Astrocyte (in vitro differentiated cells and primary cell): Measurements from ENCODE around the gene CRY2. TPM values are rescaled to one million over a fixed set of nuclear protein-coding genes. Genes with fewer than 3 reads are reported as not detected.

Experiments
- DNase-seq: peaks from one replicate; pipeline ENCODE4 v3.0.0-alpha.2; 2010; ENCODE audit warnings: low read depth
- FAIRE-seq: peaks from 2 replicates; lab custom pipeline; 2011; peaks lifted over from hg19 to GRCh38; lab: Jason Lieb, UNC
- H2AFZ ChIP-seq: 2 replicates; pipeline ENCODE4 v1.6.0; 2012; ENCODE audit warnings: low read depth, low read length, inconsistent platforms
- H3K27ac ChIP-seq: 2 replicates; pipeline ENCODE4 v1.5.1; 2011; ENCODE audit warnings: low read depth, low read length, inconsistent platforms
- H3K27me3 ChIP-seq: 2 replicates; pipeline ENCODE4 v1.6.0; 2011; ENCODE audit warnings: low read length, inconsistent platforms; ENCODE audit not compliant: insufficient read depth
- H3K36me3 ChIP-seq: 2 replicates; pipeline ENCODE4 v1.5.1; 2011; ENCODE audit warnings: low read length, inconsistent platforms; ENCODE audit not compliant: insufficient read depth
- H3K4me1 ChIP-seq: 2 replicates; pipeline ENCODE4 v1.5.1; 2011; ENCODE audit warnings: low read length, inconsistent platforms; ENCODE audit not compliant: insufficient read depth
- H3K4me2 ChIP-seq: 2 replicates; pipeline ENCODE4 v1.6.0; 2012; ENCODE audit warnings: low read length, inconsistent platforms
- H3K4me3 ChIP-seq: 2 replicates; pipeline ENCODE4 v1.5.1; 2011; ENCODE audit warnings: low read depth, mild to moderate bottlenecking, low read length, inconsistent platforms; ENCODE audit not compliant: insufficient read depth
- H3K79me2 ChIP-seq: 2 replicates; pipeline ENCODE4 v1.6.0; 2012; ENCODE audit warnings: mild to moderate bottlenecking, low read length, inconsistent platforms; ENCODE audit not compliant: insufficient read depth
- H3K9ac ChIP-seq: 2 replicates; pipeline ENCODE4 v1.6.0; 2012; ENCODE audit warnings: mild to moderate bottlenecking, low read length, inconsistent platforms
- H3K9me3 ChIP-seq: 2 replicates; pipeline ENCODE4 v1.5.1; 2012; ENCODE audit warnings: low read depth, mild to moderate bottlenecking, low read length, inconsistent platforms; ENCODE audit not compliant: insufficient read depth
- H4K20me1 ChIP-seq: 2 replicates; pipeline ENCODE4 v1.6.0; 2012; ENCODE audit warnings: low read length, inconsistent platforms; ENCODE audit not compliant: insufficient read depth
- H3K27ac Mint-ChIP-seq: one replicate; pipeline ENCODE4 v1.8.0; 2021; ENCODE audit warnings: mild to moderate bottlenecking, mixed read lengths; ENCODE audit not compliant: unreplicated experiment
- H3K27me3 Mint-ChIP-seq: one replicate; pipeline ENCODE4 v1.8.0; 2021; ENCODE audit warnings: low read depth, mixed read lengths; ENCODE audit not compliant: unreplicated experiment
- H3K36me3 Mint-ChIP-seq: one replicate; pipeline ENCODE4 v1.8.0; 2021; ENCODE audit warnings: low read depth, mixed read lengths; ENCODE audit not compliant: unreplicated experiment
- H3K4me1 Mint-ChIP-seq: one replicate; pipeline ENCODE4 v1.8.0; 2021; ENCODE audit warnings: low read depth, mixed read lengths; ENCODE audit not compliant: unreplicated experiment
- H3K4me3 Mint-ChIP-seq: one replicate; pipeline ENCODE4 v1.8.0; 2021; ENCODE audit warnings: mild to moderate bottlenecking, moderate library complexity, mixed read lengths; ENCODE audit not compliant: unreplicated experiment
- H3K9me3 Mint-ChIP-seq: one replicate; pipeline ENCODE4 v1.8.0; 2021; ENCODE audit warnings: mild to moderate bottlenecking, mixed read lengths; ENCODE audit not compliant: unreplicated experiment
- CTCF ChIP-seq: IDR thresholded peaks from 2 replicates; pipeline ENCODE4 v1.5.1; 2011; ENCODE audit warnings: low read depth, mild to moderate bottlenecking, inconsistent platforms, low read length, moderate library complexity; ENCODE audit not compliant: insufficient read depth
- EZH2 ChIP-seq: IDR thresholded peaks from 2 replicates; pipeline ENCODE4 v1.6.1; 2012; ENCODE audit warnings: mild to moderate bottlenecking, low read length, inconsistent platforms; ENCODE audit not compliant: insufficient read depth
- total RNA-seq: library from RNA; stranded (reverse); gene quantifications from 2 replicates; pipeline ENCODE4 v1.2.1, GENCODE V29; 2021

CRY2 gene
- total RNA-seq, 1 donor from 2014 or later, result 16.9 TPM

GRCh38 chr11:45810431-45811108, 36.7 kb upstream of the CRY2 start:
- peaks cover 13% of the 10 kb centered on the region for H3K36me3 Mint-ChIP-seq
- H3K27me3 ChIP-seq, result no peaks in the 10 kb centered on the region
- peaks cover 25% of the 10 kb centered on the region for H3K4me1 Mint-ChIP-seq
- H4K20me1 ChIP-seq, result peaks cover 74% of the 10 kb centered on the region
- H3K27me3 Mint-ChIP-seq, result no peaks in the 10 kb centered on the region
- H3K9me3 Mint-ChIP-seq, result no peaks in the 10 kb centered on the region
- no peaks in the 10 kb centered on the region for H3K9me3 ChIP-seq
- H2AFZ ChIP-seq, result no peak overlapping the region
- H3K4me3 Mint-ChIP-seq, result no peak overlapping the region
- no peak overlapping the region for H3K4me3 ChIP-seq
- no peak overlapping the region for H3K27ac ChIP-seq
- H3K36me3 ChIP-seq, result peaks cover 13% of the 10 kb centered on the region
- DNase-seq (no peak), FAIRE-seq (no peak)
- peaks cover 32% of the 10 kb centered on the region for H3K4me1 ChIP-seq
- no peak overlapping the region for H3K4me2 ChIP-seq
- no peak for TF ChIP-seq CTCF
- TF ChIP-seq EZH2, result no peak
- no peak overlapping the region for H3K27ac Mint-ChIP-seq
- H3K79me2 ChIP-seq, result peaks cover 45% of the 10 kb centered on the region
- no peak overlapping the region for H3K9ac ChIP-seq

- TF ChIP-seq CTCF, result no peak
- Histone ChIP-seq H3K9me3 (no peaks in the 10 kb centered on the region), H4K20me1 (peaks cover 70% of the 10 kb centered on the region), H3K27me3 (no peaks in the 10 kb centered on the region), H3K79me2 (peaks cover 40% of the 10 kb centered on the region), H2AFZ (no peak overlapping the region), H3K36me3 (peaks cover 13% of the 10 kb centered on the region), H3K4me2 (no peak overlapping the region), H3K4me3 (no peak overlapping the region), H3K27ac (no peak overlapping the region), H3K4me1 (peaks cover 27% of the 10 kb centered on the region), H3K9ac (no peak overlapping the region)
- peaks cover 28% of the 10 kb centered on the region for H3K4me1 Mint-ChIP-seq
- no peak overlapping the region for H3K4me3 Mint-ChIP-seq
- FAIRE-seq (no peak), DNase-seq (no peak)
- H3K9me3 Mint-ChIP-seq, result no peaks in the 10 kb centered on the region
- H3K27me3 Mint-ChIP-seq, result no peaks in the 10 kb centered on the region
- H3K27ac Mint-ChIP-seq, result no peak overlapping the region
- peaks cover 13% of the 10 kb centered on the region for H3K36me3 Mint-ChIP-seq
Measured at GRCh38 chr11:45811109-45811435, 36.2 kb upstream of the CRY2 start.

GRCh38 chr11:45811571-45812290, 35.5 kb upstream of the CRY2 start:
- Mint-ChIP-seq H3K36me3 (peaks cover 13% of the 10 kb centered on the region), H3K4me1 (peaks cover 22% of the 10 kb centered on the region), H3K9me3 (no peaks in the 10 kb centered on the region), H3K27me3 (no peaks in the 10 kb centered on the region), H3K4me3 (no peak overlapping the region), H3K27ac (no peak overlapping the region)
- Histone ChIP-seq H3K27me3 (no peaks in the 10 kb centered on the region), H3K27ac (no peak overlapping the region), H4K20me1 (peaks cover 63% of the 10 kb centered on the region), H2AFZ (no peak overlapping the region), H3K4me2 (no peak overlapping the region), H3K36me3 (peaks cover 13% of the 10 kb centered on the region), H3K4me1 (peaks cover 20% of the 10 kb centered on the region), H3K9ac (no peak overlapping the region), H3K79me2 (peaks cover 33% of the 10 kb centered on the region), H3K9me3 (no peaks in the 10 kb centered on the region), H3K4me3 (no peak overlapping the region)
- FAIRE-seq (no peak), DNase-seq (no peak)
- TF ChIP-seq CTCF, result no peak
- no peak for TF ChIP-seq EZH2
